Retinal pigment epithelial cell (primary cell): Measurements from ENCODE around the gene CISD1.

ENCODE experiments used
- DNase-seq: peaks from one replicate; pipeline ENCODE4 v3.0.0-alpha.2; 2010; ENCODE audit warnings: low read depth
- H3K4me3 ChIP-seq: 2 replicates; pipeline ENCODE4 v1.5.1; 2011; ENCODE audit warnings: mild to moderate bottlenecking, low read length, control low read depth, moderate library complexity
- CTCF ChIP-seq: conservative IDR thresholded peaks from 2 replicates; pipeline ENCODE4 v1.5.1; 2011; ENCODE audit warnings: low read depth, low read length, control low read depth, inconsistent platforms

CISD1 gene

GRCh38 chr10:58266826-58267712, 1.9 kb upstream of the CISD1 start:
- no peak for TF ChIP-seq CTCF
- peak overlapping the region; percentile 83 for H3K4me3 ChIP-seq
- DNase-seq, result no peak

- DNase-seq, result peak; percentile 33
- no peak for TF ChIP-seq CTCF
- peak within 1 kb of the TSS; percentile 83 for H3K4me3 ChIP-seq
These were observed 1.1 kb upstream of the CISD1 start, which contains the start of gene IPMK for GRCh38 chr10:58267713-58268453. IPMK (minus strand) TSS chr10:58267894; CDS start chr10:58267611, 283 bp downstream.

- DNase-seq, result no peak
- no peak for TF ChIP-seq CTCF
- peak overlapping the region; percentile 83 for H3K4me3 ChIP-seq
These were observed 462 bp upstream of the CISD1 start for GRCh38 chr10:58268454-58268945.

GRCh38 chr10:58269782-58270290, 874 bp downstream of the CISD1 start:
- H3K4me3 ChIP-seq, result peak overlapping the region; percentile 83
- no peak for DNase-seq
- TF ChIP-seq CTCF, result no peak

GRCh38 chr10:58275261-58275660, 6.3 kb downstream of the CISD1 start:
- no peak overlapping the region for H3K4me3 ChIP-seq
- no peak for TF ChIP-seq CTCF
- no peak for DNase-seq

- DNase-seq, result no peak
- no peak overlapping the region for H3K4me3 ChIP-seq
- no peak for TF ChIP-seq CTCF
These were observed 6.9 kb downstream of the CISD1 start for GRCh38 chr10:58275908-58276307.
